NCI-H524 (cell line): ENCODE measurements around the gene TMEM151B.
A peak's percentile ranks its signal among the peaks of the same experiment; 100 is the strongest.

Source experiments
- DNase-seq, 2 experiments: peaks; one replicate each; lab custom pipeline; 2025; lab: John Stamatoyannopoulos, UW

The TMEM151B gene

DNA sequence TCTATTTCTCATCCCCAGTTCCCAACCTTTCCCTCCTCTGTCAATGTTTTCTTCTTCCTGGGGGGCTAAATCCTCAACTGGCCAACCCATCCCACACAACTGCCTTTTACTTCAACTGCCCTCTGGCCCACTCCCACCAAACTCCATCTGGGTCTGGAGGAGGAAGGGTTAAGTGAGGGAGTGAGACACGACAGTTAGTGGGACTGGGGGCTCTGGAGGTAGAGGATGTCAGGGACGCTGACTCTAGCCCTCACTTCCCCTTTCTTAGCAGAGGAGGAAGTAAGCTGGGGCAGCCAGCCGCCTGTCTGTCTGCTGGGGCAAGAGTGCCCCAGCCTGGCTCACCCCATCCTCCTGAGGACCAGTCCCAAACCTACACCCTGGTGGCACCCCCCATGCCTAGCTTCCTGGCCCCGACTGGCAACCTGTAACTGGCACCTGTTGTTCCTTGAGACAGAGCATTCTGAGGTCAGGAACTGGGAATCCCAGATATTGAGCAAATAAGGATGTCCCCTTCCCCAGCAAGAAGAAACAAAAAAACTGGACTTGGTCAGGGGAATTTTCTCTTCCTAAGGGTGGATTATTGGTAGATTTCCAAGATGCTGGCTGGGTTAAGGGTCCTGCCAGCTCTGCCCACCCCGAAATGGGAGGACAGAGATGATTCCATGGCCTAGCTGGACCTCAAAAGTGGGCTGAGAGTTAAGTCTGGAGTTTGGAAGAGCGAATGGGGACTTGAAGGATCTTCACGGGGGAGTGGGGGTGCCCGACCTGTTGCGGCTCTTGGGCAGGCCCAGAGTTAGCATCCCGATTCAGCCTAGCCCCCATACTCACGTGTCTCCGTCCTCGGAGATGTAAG lies 5.9 kb upstream of the TMEM151B start:
- no peak for DNase-seq

DNA sequence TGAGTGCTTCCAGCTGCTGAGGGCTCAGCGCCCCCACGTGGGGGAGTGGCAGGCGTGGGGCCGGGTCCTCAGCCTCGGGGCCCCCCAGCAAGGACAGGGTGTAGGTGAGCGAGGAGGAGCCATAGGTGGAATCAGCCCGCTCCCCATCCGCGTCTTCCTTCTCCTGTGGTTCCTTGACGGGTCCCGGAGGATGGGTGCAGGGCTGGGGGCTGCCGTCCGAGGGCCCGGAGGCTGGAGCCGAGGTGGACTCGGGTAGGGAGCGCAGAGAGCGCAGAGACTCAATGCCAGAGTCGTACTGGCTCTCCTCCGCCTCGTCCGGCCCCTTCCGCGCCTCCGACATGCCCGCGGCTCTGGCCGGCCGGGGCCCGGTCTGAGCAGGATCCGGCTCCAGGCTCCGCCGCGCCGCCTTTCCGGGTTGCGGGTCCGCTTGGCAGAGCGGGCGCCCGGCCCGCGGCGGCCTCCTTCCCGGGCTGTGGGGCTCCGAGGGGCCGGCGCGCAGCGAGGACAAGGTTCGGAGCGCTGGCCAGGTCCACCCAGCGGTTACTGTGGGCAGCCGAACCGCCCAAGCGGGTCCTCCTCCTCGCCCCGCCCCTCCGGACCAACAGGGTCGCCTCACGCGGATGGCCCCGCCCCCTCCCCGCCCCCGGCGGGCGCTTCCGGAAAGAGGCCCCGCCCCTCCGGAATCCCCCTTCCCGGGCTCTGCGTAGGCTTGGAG lies 5.1 kb upstream of the TMEM151B start, which contains the start of gene NFKBIE:
Gene NFKBIE, minus strand, starts transcription at position 545 of the 715 bp plus-strand sequence. Its CDS starts 205 bp downstream, at position 340.
- DNase-seq, result peak; percentile 73 to 87

DNA sequence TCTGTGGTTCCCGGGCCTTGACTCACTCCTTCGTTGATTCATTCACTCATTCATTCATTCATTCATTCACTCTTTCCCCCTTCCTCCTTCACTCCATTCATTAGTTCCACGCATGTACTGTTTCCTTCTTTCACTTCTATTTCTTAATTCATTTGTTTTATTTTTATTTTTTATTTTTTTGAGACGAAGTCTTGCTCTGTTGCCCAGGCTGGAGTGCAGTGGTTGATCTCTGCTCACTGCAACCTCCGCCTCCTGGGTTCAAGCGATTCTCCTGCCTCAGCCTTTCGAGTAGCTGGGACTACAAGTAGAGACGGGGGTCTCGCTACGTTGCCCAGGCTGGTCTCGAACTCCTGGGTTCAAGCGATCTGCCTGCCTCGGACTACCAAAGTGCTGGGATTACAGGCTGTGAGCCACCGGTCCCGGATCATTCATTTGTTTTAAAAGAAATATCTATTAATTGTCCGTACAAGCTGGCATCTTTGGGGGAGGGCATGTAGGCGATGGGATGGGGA lies 4.5 kb upstream of the TMEM151B start:
- DNase-seq, result no peak

GRCh38 chr6:44266347-44266746 lies 3.9 kb upstream of the TMEM151B start:
- DNase-seq, result no peak

GRCh38 chr6:44267252-44267651 lies 3.0 kb upstream of the TMEM151B start:
- no peak for DNase-seq

- peak; percentile 53 to 81 for DNase-seq
Measured at GRCh38 chr6:44268095-44268628, 2.1 kb upstream of the TMEM151B start.

GRCh38 chr6:44269178-44269920 lies 901 bp upstream of the TMEM151B start:
- no peak for DNase-seq

DNA sequence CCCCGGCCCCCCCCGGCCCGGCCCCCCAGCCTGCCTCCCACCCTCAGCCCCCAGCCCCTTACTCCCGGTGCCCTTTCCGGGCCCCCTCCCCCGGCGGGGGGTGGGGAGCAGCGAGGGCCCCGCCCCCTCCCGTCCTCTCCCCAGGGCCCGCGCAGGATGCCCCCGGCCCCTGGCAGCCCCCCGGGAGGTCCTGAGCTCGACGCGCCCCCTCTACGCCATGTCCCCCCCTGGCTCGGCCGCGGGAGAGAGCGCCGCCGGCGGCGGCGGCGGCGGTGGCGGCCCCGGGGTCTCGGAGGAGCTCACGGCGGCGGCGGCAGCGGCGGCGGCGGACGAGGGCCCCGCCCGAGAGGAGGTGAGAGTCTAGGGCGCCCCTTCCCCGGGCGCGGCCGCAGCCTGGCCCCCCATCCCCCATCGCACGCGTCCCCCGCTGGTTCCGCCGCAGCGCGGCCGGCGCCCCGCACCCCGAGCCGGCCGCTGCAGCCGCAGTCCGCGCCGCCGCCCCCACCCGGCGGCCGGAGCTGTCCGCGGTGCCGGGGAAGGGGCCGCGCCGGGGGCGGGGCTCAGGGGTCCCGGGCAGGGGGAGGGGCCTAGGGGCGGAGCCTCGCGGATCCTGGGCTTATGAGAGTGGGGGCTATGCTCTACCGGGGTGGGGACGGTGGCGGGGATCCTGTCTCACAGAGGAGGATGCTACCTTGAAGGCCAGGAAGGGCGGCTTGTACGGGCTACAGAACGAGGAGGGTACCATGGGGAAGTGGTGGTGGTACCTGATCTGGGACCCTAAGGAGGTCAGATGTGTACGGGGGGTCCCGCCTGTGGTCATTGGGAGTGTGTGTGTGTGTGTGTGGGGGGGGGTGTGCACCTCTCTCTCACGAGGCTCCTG lies 516 bp downstream of the TMEM151B start:
- DNase-seq, result peak; percentile 22 to 39

GRCh38 chr6:44271406-44271723 lies 1.1 kb downstream of the TMEM151B start:
- no peak for DNase-seq

GRCh38 chr6:44271914-44272313 lies 1.7 kb downstream of the TMEM151B start:
- DNase-seq, result no peak

DNA sequence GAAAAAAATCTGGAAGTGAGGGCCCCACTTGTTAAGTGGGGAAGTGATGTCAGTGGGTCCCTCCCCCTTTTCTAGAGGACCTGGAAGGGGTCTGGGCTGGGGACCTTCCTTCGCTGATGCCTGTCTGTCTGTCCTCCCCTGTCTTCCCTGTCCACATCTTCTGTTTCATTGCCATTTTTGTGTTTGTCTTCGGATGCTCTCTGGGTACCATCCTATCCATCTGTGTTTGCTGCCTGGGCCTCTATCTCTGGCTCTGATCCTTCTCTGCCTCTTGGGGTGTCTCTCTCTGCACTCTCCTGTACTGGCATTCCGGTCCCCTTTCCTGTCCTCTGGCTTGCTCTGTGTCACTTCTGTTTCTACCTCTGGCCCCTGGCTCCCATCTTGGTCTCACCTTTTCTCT lies 2.3 kb downstream of the TMEM151B start:
- no peak for DNase-seq

DNA sequence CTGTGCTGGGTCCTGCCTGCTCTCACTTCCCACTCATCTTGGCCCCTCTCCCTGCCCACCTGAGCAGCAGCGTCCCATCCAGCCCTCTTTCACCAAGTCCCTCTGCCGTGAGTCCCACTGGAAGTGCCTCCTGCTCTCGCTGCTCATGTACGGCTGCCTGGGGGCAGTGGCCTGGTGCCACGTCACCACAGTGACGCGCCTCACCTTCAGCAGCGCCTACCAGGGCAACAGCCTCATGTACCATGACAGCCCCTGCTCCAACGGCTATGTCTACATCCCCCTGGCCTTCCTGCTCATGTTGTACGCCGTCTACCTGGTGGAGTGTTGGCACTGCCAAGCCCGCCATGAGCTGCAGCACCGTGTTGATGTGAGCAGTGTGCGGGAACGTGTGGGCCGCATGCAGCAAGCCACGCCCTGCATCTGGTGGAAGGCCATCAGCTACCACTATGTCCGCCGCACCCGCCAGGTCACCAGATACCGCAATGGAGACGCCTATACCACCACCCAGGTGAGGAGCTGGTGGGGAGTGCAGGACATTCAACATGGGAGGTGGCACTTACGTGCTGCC lies 2.8 kb downstream of the TMEM151B start:
- no peak for DNase-seq

- no peak for DNase-seq
Measured at GRCh38 chr6:44273617-44274016, 3.4 kb downstream of the TMEM151B start.

- DNase-seq, result no peak
Measured at GRCh38 chr6:44275271-44275748, 5.1 kb downstream of the TMEM151B start.

- no peak for DNase-seq
Measured at GRCh38 chr6:44275749-44276648, 5.7 kb downstream of the TMEM151B start.

DNA sequence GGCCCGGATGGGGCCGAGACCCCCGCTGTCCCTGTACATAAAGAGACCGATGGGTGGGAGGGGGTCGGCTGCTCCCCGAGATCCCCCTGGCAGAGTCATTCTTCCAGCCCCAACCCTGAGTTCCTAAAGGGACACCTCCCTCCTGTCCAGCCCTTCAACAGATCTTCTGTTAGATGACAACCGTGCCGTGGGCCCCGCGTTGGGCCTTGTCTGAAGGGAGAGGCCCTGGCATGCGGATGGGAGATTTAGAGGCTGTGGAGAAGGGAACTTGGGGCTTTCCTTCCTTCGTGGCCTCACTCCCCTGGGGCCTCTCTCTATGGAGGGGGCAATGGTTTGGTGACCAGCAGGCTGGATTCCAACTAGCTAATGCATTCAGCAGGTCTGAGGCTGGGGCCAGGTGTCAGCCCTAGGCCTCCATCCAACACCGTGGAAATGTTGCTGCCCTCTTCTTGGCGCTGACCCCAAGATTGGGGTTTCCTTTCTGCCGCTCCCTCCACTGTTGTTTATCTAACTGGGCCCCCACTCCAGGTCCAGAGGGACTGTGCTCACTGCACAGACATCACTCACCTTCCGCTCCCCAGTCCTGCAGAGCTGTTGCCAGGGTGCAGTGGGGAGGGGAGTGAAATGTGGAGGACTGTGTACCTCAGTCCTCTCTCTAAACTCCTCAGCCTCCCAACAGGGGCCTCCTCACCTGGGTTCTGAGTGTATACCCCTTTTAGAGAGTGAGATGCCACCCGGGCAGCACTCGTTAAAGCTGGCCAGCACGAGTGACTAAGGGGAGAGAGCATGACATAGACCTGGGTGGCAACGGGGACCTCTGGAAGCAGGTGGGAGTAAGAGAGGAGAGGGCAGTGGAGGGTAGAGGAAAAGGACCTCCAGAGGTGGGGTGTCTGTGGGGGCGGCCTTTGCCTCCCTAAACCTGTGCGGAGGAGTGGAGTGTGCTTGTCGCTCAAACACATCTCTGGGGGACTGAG lies 6.7 kb downstream of the TMEM151B start:
- no peak for DNase-seq

DNA sequence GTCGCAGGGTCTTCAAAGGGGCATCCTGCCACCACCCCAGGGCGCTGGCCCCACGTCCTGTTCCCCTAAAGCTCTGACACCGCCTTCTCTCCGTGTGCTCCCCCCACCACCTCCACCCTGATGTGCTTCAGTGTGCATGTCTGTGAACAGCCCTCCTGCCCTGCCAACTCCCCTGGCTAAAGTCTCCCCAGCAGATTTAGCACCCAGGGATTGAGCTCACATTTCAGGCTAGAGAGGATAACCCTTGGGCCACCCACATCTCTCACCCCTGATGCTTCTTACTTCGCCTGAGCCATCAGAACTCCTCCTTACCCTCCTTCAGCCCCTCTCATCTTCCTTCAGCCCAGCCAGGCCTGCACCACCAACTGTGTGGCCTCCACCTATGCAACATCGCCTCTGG lies 7.5 kb downstream of the TMEM151B start:
- no peak for DNase-seq

DNA sequence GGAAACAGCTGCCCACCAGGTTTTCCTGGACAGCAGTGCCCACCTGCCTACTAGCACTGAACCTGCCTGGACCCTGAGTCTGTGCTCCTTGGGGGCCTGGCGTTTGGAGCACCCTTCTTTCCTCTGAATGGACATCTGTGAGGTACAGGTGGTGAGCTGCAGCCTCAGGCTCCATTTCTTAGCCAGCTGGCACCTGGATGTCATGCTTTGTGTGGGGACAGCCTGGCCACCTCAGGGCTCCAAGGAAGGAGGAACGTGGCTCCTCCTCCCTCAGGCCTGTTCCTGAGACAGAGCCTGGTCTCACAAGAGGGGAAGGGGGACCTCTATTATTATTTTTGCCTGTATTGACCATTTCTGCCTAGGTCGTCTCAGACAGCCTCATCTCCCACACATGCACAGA lies 8.1 kb downstream of the TMEM151B start:
- peak in 1 of 2 experiments; percentile 54 for DNase-seq
